IgD-negative memory B cell (primary cell): Measurements from ENCODE around the gene NRTN. TPM values are rescaled to one million over a fixed set of nuclear protein-coding genes. Genes with fewer than 3 reads are reported as not detected.
A peak's percentile ranks its signal among the peaks of the same experiment; 100 is the strongest.

Experiments used
- H3K27ac Mint-ChIP-seq, 3 donors: one replicate each; pipeline ENCODE4 v1.8.0; 2020 to 2022; ENCODE audit warnings: mild to moderate bottlenecking in 3 of 3, mixed read lengths in 3 of 3, moderate library complexity in 1 of 3
- H3K27me3 Mint-ChIP-seq: one replicate; pipeline ENCODE4 v1.8.0; 2021; ENCODE audit warnings: mixed read lengths
- H3K36me3 Mint-ChIP-seq: one replicate; pipeline ENCODE4 v1.8.0; 2020; ENCODE audit warnings: mild to moderate bottlenecking, mixed read lengths
- H3K4me1 Mint-ChIP-seq, 3 donors: one replicate each; pipeline ENCODE4 v1.8.0; 2020 to 2022; ENCODE audit warnings: mixed read lengths in 3 of 3, mild to moderate bottlenecking in 1 of 3
- H3K4me3 Mint-ChIP-seq, 4 donors: one replicate each; pipeline ENCODE4 v1.8.0; 2020 to 2022; ENCODE audit warnings: mild to moderate bottlenecking in 4 of 4, mixed read lengths in 4 of 4, moderate library complexity in 3 of 4
- H3K9me3 Mint-ChIP-seq, 3 donors: one replicate each; pipeline ENCODE4 v1.8.0; 2020 to 2021; ENCODE audit warnings: mixed read lengths in 3 of 3, mild to moderate bottlenecking in 1 of 3
- polyA plus RNA-seq: library from polyadenylated mRNA; unstranded; fragments of 300-500 nt; fragmentation: Illumina TruSeq; gene quantifications from one replicate; pipeline ENCODE4 v1.2.3, GENCODE V29; 2021

The NRTN gene
- polyA plus RNA-seq, 1 donor from 2014 or later, result not detected

DNA sequence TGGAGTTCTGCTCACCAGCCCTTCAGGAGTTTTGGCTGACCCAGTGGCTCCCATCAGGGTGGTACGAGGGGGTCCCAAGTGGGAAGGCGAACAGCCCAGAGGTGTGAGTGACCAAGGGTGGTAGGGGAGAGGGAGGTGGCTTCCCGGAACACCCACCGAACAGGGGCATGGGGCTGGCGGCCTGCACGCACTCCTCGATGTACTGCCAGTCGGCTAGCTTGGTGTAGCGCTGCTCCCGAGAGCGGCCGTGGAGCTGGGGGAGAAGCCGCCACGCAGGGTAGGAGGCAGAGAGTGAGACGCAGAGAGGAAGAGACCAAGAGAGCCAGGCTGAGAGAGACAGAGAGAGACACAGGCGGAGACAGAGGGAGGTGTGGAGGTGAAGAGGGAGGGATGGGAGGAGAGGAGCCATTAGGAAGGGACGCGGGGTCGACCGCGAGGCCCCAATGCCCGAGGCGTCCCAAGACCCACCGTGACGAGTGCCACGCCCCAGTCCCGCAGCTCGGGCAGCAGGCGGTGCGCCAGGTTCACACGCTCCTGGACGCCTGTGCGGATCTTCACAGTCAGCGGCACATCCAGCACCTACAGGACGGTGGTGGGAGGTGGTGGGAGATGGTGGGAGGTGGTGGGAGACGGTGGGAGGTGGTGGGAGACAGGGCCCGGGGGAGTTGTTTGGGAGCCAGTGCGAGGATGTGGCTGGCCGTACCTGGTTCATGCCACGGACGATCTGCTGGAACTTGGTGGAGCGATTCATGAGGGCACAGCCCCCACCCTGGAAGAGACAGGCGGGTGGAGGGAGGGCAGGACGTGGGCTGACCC is 18.1 kb upstream of the NRTN start:
- H3K27me3 Mint-ChIP-seq, result peaks cover 1% of the 10 kb centered on the region
- H3K4me1 Mint-ChIP-seq, result peaks cover 5 to 11% (median 11%) of the 10 kb centered on the region in 3 donors
- H3K36me3 Mint-ChIP-seq, result peaks cover 16% of the 10 kb centered on the region
- peak overlapping the region in 1 of 4 donors; percentile 12 for H3K4me3 Mint-ChIP-seq
- peaks cover 0 to 4% (median 3%) of the 10 kb centered on the region in 3 donors for H3K9me3 Mint-ChIP-seq
- peak overlapping the region in 1 of 3 donors; percentile 34 for H3K27ac Mint-ChIP-seq

DNA sequence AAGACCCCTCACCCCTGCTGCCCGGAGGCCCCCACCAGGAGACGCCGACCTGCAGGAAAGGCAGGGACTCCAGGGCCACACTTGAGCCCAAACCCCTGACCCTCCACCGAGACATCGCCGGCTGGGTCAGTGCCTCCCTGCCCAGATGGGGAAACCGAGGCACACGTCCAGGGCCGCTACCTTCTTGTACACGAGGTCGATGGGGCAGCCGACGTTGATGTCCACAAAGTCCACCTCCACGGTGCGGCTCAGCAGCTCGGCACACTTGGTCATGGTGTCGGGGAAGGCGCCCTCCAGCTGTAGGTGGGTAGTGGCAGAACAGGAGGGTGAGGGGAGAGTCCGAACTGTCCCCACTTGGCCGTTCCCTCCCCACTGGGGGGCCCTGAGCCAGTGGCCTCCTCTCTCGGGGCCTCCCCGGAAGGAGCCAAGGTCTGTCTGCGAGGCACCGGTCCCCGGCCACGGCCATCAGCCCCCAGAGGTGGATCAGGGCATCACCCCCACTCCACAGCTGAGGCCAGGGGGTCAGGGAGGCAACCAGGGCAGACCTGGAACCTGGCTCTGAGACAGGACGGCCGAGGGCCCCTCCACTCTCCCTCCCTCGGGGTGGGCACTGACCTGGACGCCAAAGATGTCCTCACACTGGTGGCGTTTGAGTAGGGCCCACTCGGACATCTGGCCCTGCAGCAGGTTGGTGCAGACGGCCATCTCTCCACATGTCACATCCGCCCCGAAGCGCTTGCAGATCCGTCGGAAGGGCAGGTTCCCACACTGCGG is 17.3 kb upstream of the NRTN start:
- peaks cover 1% of the 10 kb centered on the region for H3K27me3 Mint-ChIP-seq
- peaks cover 0 to 4% (median 3%) of the 10 kb centered on the region in 3 donors for H3K9me3 Mint-ChIP-seq
- H3K36me3 Mint-ChIP-seq, result peaks cover 16% of the 10 kb centered on the region
- H3K4me3 Mint-ChIP-seq, result no peak overlapping the region
- H3K4me1 Mint-ChIP-seq, result peaks cover 5 to 11% (median 11%) of the 10 kb centered on the region in 3 donors
- no peak overlapping the region for H3K27ac Mint-ChIP-seq

DNA sequence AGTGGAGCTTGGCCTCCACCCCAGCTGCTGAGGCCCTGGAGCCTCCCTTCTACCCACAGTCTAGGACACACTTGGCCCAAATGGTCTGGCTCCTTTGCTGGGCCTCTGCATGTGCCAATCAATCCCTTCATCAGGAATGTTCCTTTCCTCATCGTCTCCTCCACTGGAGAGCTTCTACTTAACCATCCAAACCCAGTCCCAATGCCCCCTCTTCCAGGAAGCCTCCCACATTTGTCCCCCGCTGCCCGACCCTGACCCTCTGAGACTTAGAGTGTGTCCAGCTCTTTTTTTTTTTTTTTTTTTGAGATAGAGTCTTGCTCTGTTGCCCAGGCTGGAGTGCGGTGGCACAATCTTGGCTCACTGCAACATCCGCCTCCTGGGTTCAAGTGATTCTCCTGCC is 16.4 kb upstream of the NRTN start:
- Mint-ChIP-seq H3K27ac (peak overlapping the region in 2 of 3 donors; percentile 35 to 71), H3K27me3 (peaks cover 1% of the 10 kb centered on the region), H3K36me3 (peaks cover 16% of the 10 kb centered on the region), H3K4me3 (peak overlapping the region in 1 of 4 donors; percentile 57), H3K4me1 (peaks cover 5 to 11% (median 11%) of the 10 kb centered on the region in 3 donors), H3K9me3 (peaks cover 0 to 4% (median 3%) of the 10 kb centered on the region in 3 donors)

DNA sequence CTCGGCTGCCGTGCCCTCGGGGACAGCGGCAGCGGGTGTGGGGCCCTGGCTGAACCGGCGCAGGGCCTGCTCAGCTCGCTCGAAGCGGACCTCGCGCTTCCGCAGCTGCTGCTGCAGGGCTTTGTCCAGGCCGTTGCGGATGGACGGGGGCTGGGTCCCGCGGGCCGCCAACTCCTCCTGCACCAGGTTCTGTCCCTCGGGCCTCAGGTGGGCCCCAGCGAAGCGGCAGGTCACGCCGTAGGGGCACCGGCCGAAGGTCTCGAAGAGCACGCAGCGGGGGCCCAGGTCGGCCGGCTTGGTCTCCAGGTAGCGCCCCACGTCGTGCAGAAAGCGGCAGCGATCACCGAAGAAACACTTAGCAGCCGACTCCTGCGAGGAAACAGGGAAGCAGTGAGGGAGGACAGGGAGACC is 15.5 kb upstream of the NRTN start:
- peak overlapping the region in 1 of 3 donors; percentile 92 for H3K27ac Mint-ChIP-seq
- H3K36me3 Mint-ChIP-seq, result peaks cover 16% of the 10 kb centered on the region
- peaks cover 0 to 4% (median 3%) of the 10 kb centered on the region in 3 donors for H3K9me3 Mint-ChIP-seq
- peak overlapping the region in 2 of 4 donors; percentile 22 to 45 for H3K4me3 Mint-ChIP-seq
- peaks cover 3% of the 10 kb centered on the region for H3K27me3 Mint-ChIP-seq
- peaks cover 5 to 11% (median 11%) of the 10 kb centered on the region in 3 donors for H3K4me1 Mint-ChIP-seq

GRCh38 chr19:5789886-5790558 is 14.8 kb upstream of the NRTN start:
- H3K9me3 Mint-ChIP-seq, result peaks cover 0 to 4% (median 3%) of the 10 kb centered on the region in 3 donors
- H3K27ac Mint-ChIP-seq, result peak overlapping the region; percentile 92 to 100 (median 99)
- H3K36me3 Mint-ChIP-seq, result peaks cover 16% of the 10 kb centered on the region
- H3K4me3 Mint-ChIP-seq, result peak overlapping the region; percentile 89 to 100 (median 100)
- peaks cover 5 to 11% (median 11%) of the 10 kb centered on the region in 3 donors for H3K4me1 Mint-ChIP-seq
- peaks cover 3% of the 10 kb centered on the region for H3K27me3 Mint-ChIP-seq

- Mint-ChIP-seq H3K27me3 (peaks cover 3% of the 10 kb centered on the region), H3K9me3 (peaks cover 0 to 4% (median 3%) of the 10 kb centered on the region in 3 donors), H3K27ac (peak within 1 kb of the TSS; percentile 92 to 100 (median 99))
Observed at GRCh38 chr19:5790559-5791520, 14.0 kb upstream of the NRTN start, which contains the start of gene DUS3L. TSS of gene DUS3L (minus strand) at chr19:5791163. CDS start at chr19:5791141, 22 bp downstream.

DNA sequence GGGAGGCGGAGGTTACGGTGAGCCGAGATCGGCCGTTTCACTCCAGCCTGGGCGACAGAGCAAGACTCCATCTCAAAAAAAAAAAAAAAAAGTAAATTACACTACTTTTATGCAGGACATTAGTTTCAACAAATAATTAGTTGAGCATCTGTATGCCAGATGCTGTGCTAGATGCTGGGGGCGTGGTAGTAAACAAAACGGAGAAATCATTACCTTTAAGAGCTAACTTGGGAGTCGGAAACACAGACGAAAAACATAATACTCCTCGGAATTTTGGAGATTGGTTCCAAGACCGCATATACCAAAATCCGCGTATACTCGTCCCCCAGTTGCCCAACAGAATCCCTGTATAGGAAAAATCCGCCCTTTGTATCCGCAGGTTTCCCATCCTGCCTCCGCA is 12.6 kb upstream of the NRTN start:
- H3K9me3 Mint-ChIP-seq, result peaks cover 0 to 4% (median 3%) of the 10 kb centered on the region in 3 donors
- H3K4me3 Mint-ChIP-seq, result no peak overlapping the region
- peaks cover 9% of the 10 kb centered on the region for H3K36me3 Mint-ChIP-seq
- peaks cover 3% of the 10 kb centered on the region for H3K27me3 Mint-ChIP-seq
- H3K4me1 Mint-ChIP-seq, result peaks cover 5 to 11% (median 11%) of the 10 kb centered on the region in 3 donors
- H3K27ac Mint-ChIP-seq, result peak overlapping the region in 1 of 3 donors; percentile 14

More at GRCh38 chr19:5790559-5791520, 14.0 kb upstream of the NRTN start, which contains the start of gene DUS3L:
- peaks cover 5 to 11% (median 11%) of the 10 kb centered on the region in 3 donors for H3K4me1 Mint-ChIP-seq
- peak within 1 kb of the TSS; percentile 89 to 100 (median 100) for H3K4me3 Mint-ChIP-seq
- H3K36me3 Mint-ChIP-seq, result peaks cover 16% of the 10 kb centered on the region

- peaks cover 9% of the 10 kb centered on the region for H3K36me3 Mint-ChIP-seq
- H3K4me1 Mint-ChIP-seq, result peaks cover 5 to 11% (median 11%) of the 10 kb centered on the region in 3 donors
- H3K9me3 Mint-ChIP-seq, result peaks cover 0 to 4% (median 3%) of the 10 kb centered on the region in 3 donors
- H3K4me3 Mint-ChIP-seq, result no peak overlapping the region
- H3K27ac Mint-ChIP-seq, result peak overlapping the region in 1 of 3 donors; percentile 61
- H3K27me3 Mint-ChIP-seq, result peaks cover 3% of the 10 kb centered on the region
Observed at GRCh38 chr19:5793188-5793587, 11.7 kb upstream of the NRTN start.

DNA sequence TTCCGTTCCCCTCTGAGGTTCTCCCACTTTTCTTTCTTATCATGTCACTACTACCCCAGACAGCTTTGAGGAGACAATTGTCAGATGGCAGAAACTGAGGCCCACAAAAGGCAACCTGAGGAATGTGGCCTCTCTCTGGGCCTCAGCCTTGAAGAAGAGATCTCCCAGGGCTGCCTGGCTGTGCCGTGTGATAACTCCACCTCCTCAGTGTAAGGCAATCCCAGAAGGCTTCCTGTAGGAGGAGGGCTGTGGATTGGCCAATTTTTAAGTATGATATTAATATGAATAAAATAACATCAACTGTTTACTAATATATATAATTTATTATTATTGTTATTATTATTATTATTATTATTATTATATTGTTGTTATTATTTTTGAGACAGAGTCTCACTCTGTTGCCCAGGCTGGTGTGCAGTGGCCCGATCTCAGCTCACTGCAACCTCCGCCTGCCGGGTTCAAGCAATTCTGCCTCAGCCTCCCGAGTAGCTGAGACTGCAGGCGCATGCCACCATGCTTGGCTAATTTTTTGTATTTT is 9.4 kb upstream of the NRTN start:
- Mint-ChIP-seq H3K36me3 (peaks cover 4% of the 10 kb centered on the region), H3K27ac (no peak overlapping the region), H3K4me1 (peaks cover 2 to 4% (median 4%) of the 10 kb centered on the region in 3 donors), H3K9me3 (peaks cover 0 to 4% (median 1%) of the 10 kb centered on the region in 3 donors), H3K4me3 (no peak overlapping the region), H3K27me3 (peaks cover 11% of the 10 kb centered on the region)

DNA sequence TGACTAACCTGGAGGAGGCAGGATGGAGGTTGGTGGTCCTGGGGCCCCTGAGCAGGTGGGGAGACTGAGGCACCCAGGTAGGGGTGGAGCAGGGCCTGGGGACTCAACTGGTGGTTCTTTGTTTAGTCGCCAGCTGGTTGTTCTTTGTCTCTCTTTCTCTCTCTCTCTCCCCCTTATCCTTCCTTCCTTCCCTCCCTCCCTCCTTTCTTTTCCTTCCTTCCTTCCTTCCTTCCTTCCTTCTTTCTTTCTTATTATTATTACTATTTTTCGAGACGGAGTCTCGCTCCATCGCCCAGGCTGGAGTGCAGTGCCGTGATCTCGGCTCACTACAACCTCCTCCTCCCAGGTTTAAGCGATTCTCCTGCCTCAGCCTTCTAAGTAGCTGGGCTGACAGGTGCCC is 6.6 kb upstream of the NRTN start:
- Mint-ChIP-seq H3K4me3 (no peak overlapping the region), H3K4me1 (peaks cover 0 to 2% (median under 1%) of the 10 kb centered on the region in 3 donors), H3K27ac (no peak overlapping the region), H3K9me3 (no peaks in the 10 kb centered on the region), H3K27me3 (peaks cover 28% of the 10 kb centered on the region), H3K36me3 (no peaks in the 10 kb centered on the region)

- Mint-ChIP-seq H3K9me3 (no peaks in the 10 kb centered on the region), H3K27ac (no peak overlapping the region), H3K4me1 (peaks cover 0 to 5% (median 4%) of the 10 kb centered on the region in 3 donors), H3K27me3 (peaks cover 37% of the 10 kb centered on the region), H3K4me3 (no peak overlapping the region), H3K36me3 (no peaks in the 10 kb centered on the region)
Observed at GRCh38 chr19:5799247-5800241, 5.3 kb upstream of the NRTN start.
